HCT116 (cell line): ENCODE data around the gene SYP. TPM values are rescaled to one million over a fixed set of nuclear protein-coding genes. Genes with fewer than 3 reads are reported as not detected.

Source experiments
- ATAC-seq: fragments of 200-7000 bp; cut with Tn5 transposase; 2 replicates; pipeline ENCODE4 v1.9.1; 2020; ENCODE audit warnings: mild to moderate bottlenecking, moderate library complexity
- BruUV-seq: library from RNA; stranded (reverse); fragments of 400-500 nt; replicated peaks from 2 replicates; lab custom pipeline; 2021; lab: Mats Ljungman, UMichigan
- CTCF ChIA-PET: fragments of 300-600 bp; sonication (Branson Sonifier 250); formaldehyde crosslinking; loops from one replicate; lab custom pipeline; 2021; ENCODE audit warnings: antibody characterized with exemption; lab: Charles Lee
- POLR2A ChIA-PET: fragments of 300-600, 350-600 bp; sonication (Branson Sonifier 250); formaldehyde crosslinking; loops from one replicate; lab custom pipeline; 2021; ENCODE audit warnings: antibody characterized with exemption; lab: Charles Lee
- RAD21 ChIA-PET, 2 experiments: fragments of 300-600 bp; sonication (Branson Sonifier 250); formaldehyde crosslinking; loops; one replicate each; lab custom pipeline; 2023; ENCODE audit warnings: low total read pairs in 2 of 2; ENCODE audit not compliant: uncharacterized antibody in 2 of 2, unreplicated experiment in 2 of 2, low non-redundant PET in 1 of 2; lab: Charles Lee
- DNase-seq: peaks from one replicate; pipeline ENCODE4 v3.0.0-alpha.2; 2010; ENCODE audit warnings: low read depth, low spot score
- H2AFZ ChIP-seq: fragments of 200-600 bp; shearing (Covaris generic), sonication (generic); 2 replicates; pipeline ENCODE4 v1.6.1; 2017; ENCODE audit warnings: low read depth, mixed run types, mixed read lengths, antibody characterized with exemption, low read length; ENCODE audit not compliant: poor library complexity, severe bottlenecking
- H3K27ac ChIP-seq: 2 replicates; pipeline ENCODE4 v1.5.1; 2012; ENCODE audit warnings: low read depth, low read length
- H3K27me3 ChIP-seq: fragments of 200-600 bp; sonication (generic); 2 replicates; pipeline ENCODE4 v1.6.1; 2016; ENCODE audit warnings: mixed run types, low read length, mixed read lengths; ENCODE audit not compliant: insufficient read depth
- H3K36me3 ChIP-seq, 2 experiments: fragments of 200-500 bp in 1 of 2; fragments of 200-600 bp in 1 of 2; sonication (Bioruptor generic) in 1 of 2; sonication (generic) in 1 of 2; 2 replicates each; pipeline versions ENCODE4 v1.5.1 to v1.6.1; 2014 to 2016; ENCODE audit warnings: low read length in 2 of 2, inconsistent platforms in 1 of 2, mixed read lengths in 1 of 2, mixed run types in 1 of 2; ENCODE audit not compliant: insufficient read depth in 2 of 2, control insufficient read depth in 1 of 2
- H3K4me1 ChIP-seq, 2 experiments: fragments of 200-600 bp in 1 of 2; sonication (generic) in 1 of 2; 2 replicates each; pipeline versions ENCODE4 v1.5.1 to v1.6.1; 2012 to 2017; ENCODE audit warnings: low read length in 2 of 2, inconsistent platforms in 1 of 2, mild to moderate bottlenecking in 1 of 2, mixed read lengths in 1 of 2, mixed run types in 1 of 2, moderate library complexity in 1 of 2; ENCODE audit not compliant: insufficient read depth in 2 of 2, control insufficient read depth in 1 of 2
- H3K4me2 ChIP-seq: fragments of 200-600 bp; sonication (generic); 2 replicates; pipeline ENCODE4 v1.6.1; 2017; ENCODE audit warnings: mixed run types, low read length, mixed read lengths
- H3K4me3 ChIP-seq, 2 experiments: fragments of 200-600 bp in 1 of 2; sonication (generic) in 1 of 2; replicated peaks in 1 of 2; 2 replicates each; pipeline ENCODE4 v1.5.1; 2011 to 2016; ENCODE audit warnings: low read length in 2 of 2, control low read depth in 1 of 2, low read depth in 1 of 2, mild to moderate bottlenecking in 1 of 2, mixed read lengths in 1 of 2, mixed run types in 1 of 2
- H3K79me2 ChIP-seq: fragments of 200-600 bp; sonication (generic); 2 replicates; pipeline ENCODE4 v1.6.1; 2017; ENCODE audit warnings: mild to moderate bottlenecking, mixed run types, low read length, moderate library complexity, mixed read lengths; ENCODE audit not compliant: insufficient read depth
- H3K9ac ChIP-seq: fragments of 200-600 bp; sonication (generic); 2 replicates; pipeline ENCODE4 v1.6.1; 2016; ENCODE audit warnings: low read length, mixed read lengths
- H3K9me2 ChIP-seq: fragments of 200-600 bp; sonication (generic), shearing (Covaris generic); 2 replicates; pipeline ENCODE4 v1.6.1; 2017; ENCODE audit warnings: mixed run types, mild to moderate bottlenecking, moderate library complexity; ENCODE audit not compliant: insufficient read depth
- H3K9me3 ChIP-seq, 2 experiments: fragments of 200-500 bp in 1 of 2; fragments of 200-600 bp in 1 of 2; sonication (Bioruptor generic) in 1 of 2; sonication (generic) in 1 of 2; 2 replicates each; pipeline ENCODE4 v1.6.1; 2014 to 2017; ENCODE audit warnings: low read length in 2 of 2, mixed read lengths in 2 of 2, inconsistent platforms in 1 of 2, low read depth in 1 of 2, mild to moderate bottlenecking in 1 of 2, mixed run types in 1 of 2, moderate library complexity in 1 of 2; ENCODE audit not compliant: control insufficient read depth in 1 of 2, insufficient read depth in 1 of 2
- H4K20me1 ChIP-seq: fragments of 200-600 bp; sonication (generic), shearing (Covaris generic); 2 replicates; pipeline ENCODE4 v1.6.1; 2017; ENCODE audit warnings: mixed run types, mild to moderate bottlenecking, moderate library complexity; ENCODE audit not compliant: insufficient read depth
- CTCF ChIP-seq, 3 experiments: fragments of 200-600 bp in 1 of 3; sonication (generic) in 1 of 3; IDR thresholded peaks in 2 of 3; conservative IDR thresholded peaks in 1 of 3; 2 replicates each; pipeline ENCODE4 v1.5.1; 2012 to 2017; ENCODE audit warnings: low read depth in 2 of 3, low read length in 2 of 3, antibody characterized with exemption in 1 of 3, borderline replicate concordance in 1 of 3, control low read depth in 1 of 3, mild to moderate bottlenecking in 1 of 3, mixed read lengths in 1 of 3, mixed run types in 1 of 3, moderate library complexity in 1 of 3; ENCODE audit not compliant: insufficient read depth in 1 of 3
- ELF1 ChIP-seq: IDR thresholded peaks from 2 replicates; pipeline ENCODE4 v1.6.1; 2012; ENCODE audit warnings: low read depth, borderline replicate concordance
- EZH2 ChIP-seq: fragments of 200-600 bp; sonication (generic); IDR thresholded peaks from 2 replicates; pipeline ENCODE4 v1.6.1; 2017; ENCODE audit warnings: antibody characterized with exemption, mixed run types
- REST ChIP-seq: IDR thresholded peaks from 2 replicates; pipeline ENCODE4 v1.6.1; 2012; ENCODE audit warnings: low read depth
- SP1 ChIP-seq: IDR thresholded peaks from 2 replicates; pipeline ENCODE4 v1.6.1; 2012; ENCODE audit warnings: low read depth
- SRF ChIP-seq: IDR thresholded peaks from 2 replicates; pipeline ENCODE4 v1.6.1; 2012; ENCODE audit warnings: low read depth
- TCF7L2 ChIP-seq: IDR thresholded peaks from 2 replicates; pipeline ENCODE4 v1.7.0; 2011; ENCODE audit warnings: borderline replicate concordance, inconsistent platforms; ENCODE audit not compliant: insufficient read depth, insufficient read length; ENCODE audit errors: extremely low read depth
- YY1 ChIP-seq: IDR thresholded peaks from 2 replicates; pipeline ENCODE4 v1.6.1; 2011; ENCODE audit warnings: low read length, low read depth, moderate library complexity, mild to moderate bottlenecking; ENCODE audit not compliant: insufficient replicate concordance; ENCODE audit errors: extremely low read depth
- ZFX ChIP-seq: fragments of 450-650 bp; IDR thresholded peaks from 2 replicates; pipeline ENCODE4 v1.6.1; 2017
- ZNF274 ChIP-seq: fragments of 200-500 bp; sonication (Bioruptor generic); IDR thresholded peaks from 2 replicates; pipeline ENCODE4 v1.6.1; 2014; ENCODE audit warnings: mild to moderate bottlenecking, low read depth, low read length, inconsistent platforms
- intact Hi-C: fragments of 100-400 bp; cut with micrococcal nuclease; formaldehyde crosslinking; loops from 2 replicates; pipeline ENCODE4 v1.10.0; 2022
- total RNA-seq: library from RNA; stranded (reverse); gene quantifications from one replicate; pipeline ENCODE4 v1.2.1, GENCODE V29; 2021; ENCODE audit not compliant: unreplicated experiment

The SYP gene
- total RNA-seq, 1 experiment from 2014 or later: 1.2 TPM

- TF ChIP-seq SRF (no peak), TCF7L2 (no peak)
Observed at GRCh38 chrX:49237060-49237459, 37.1 kb upstream of the SYP start (continued).

GRCh38 chrX:49233887-49234555 is 34.0 kb upstream of the SYP start:
- no peak overlapping the region for H3K4me2 ChIP-seq
- intact Hi-C loops: no loop called here
- ATAC-seq (no peak), DNase-seq (no peak)
- ChIA-PET POLR2A (no interaction called here), RAD21 (no interaction called here), CTCF (no interaction called here)
- H3K27me3 ChIP-seq: no peaks in the 10 kb centered on the region
- H2AFZ ChIP-seq: no peak overlapping the region
- no peaks in the 10 kb centered on the region for H3K79me2 ChIP-seq
- no peak overlapping the region for H3K9ac ChIP-seq
- no peaks in the 10 kb centered on the region for H3K36me3 ChIP-seq
- no peak overlapping the region for H3K4me3 ChIP-seq
- H3K9me2 ChIP-seq: no peaks in the 10 kb centered on the region
- TF ChIP-seq YY1 (no peak), EZH2 (no peak), REST (no peak), SP1 (no peak), ZFX (no peak), CTCF (IDR thresholded peaks at IDR 0.05 in 2 of 3, conservative IDR thresholded peaks at IDR 0.05 in 1 of 3; ENCODE audit: borderline replicate concordance in 1 of 3, insufficient read depth in 1 of 3, low read depth in 2 of 3, low read length in 2 of 3) (no peak), ZNF274 (no peak), ELF1 (no peak)
- BruUV-seq: no TSS peak
- no peak overlapping the region for H3K27ac ChIP-seq
- no peaks in the 10 kb centered on the region for H4K20me1 ChIP-seq
- H3K9me3 ChIP-seq: no peaks in the 10 kb centered on the region
- no peaks in the 10 kb centered on the region for H3K4me1 ChIP-seq
